Stimulated activated CD4-positive, alpha-beta T cell treated with anti-CD3 and anti-CD28 coated beads, Interleukin-1b, Interleukin-23, amount 100 ng/mL, for 4 hours (primary cell): ENCODE data around the gene OR6P1.

ENCODE experiments used
- DNase-seq, 2 donors: peaks; one replicate each; pipeline ENCODE4 v3.0.0-alpha.2; 2020; ENCODE audit warnings: low read depth in 2 of 2

OR6P1 gene, protein sequence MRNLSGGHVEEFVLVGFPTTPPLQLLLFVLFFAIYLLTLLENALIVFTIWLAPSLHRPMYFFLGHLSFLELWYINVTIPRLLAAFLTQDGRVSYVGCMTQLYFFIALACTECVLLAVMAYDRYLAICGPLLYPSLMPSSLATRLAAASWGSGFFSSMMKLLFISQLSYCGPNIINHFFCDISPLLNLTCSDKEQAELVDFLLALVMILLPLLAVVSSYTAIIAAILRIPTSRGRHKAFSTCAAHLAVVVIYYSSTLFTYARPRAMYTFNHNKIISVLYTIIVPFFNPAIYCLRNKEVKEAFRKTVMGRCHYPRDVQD

GRCh38 chr1:158570480-158570879 is at the start of gene OR6P1:
TSS of gene OR6P1 (minus strand) at chr1:158570580. CDS start at chr1:158563604, 6,976 bp downstream.
- DNase-seq: no peak

DNA sequence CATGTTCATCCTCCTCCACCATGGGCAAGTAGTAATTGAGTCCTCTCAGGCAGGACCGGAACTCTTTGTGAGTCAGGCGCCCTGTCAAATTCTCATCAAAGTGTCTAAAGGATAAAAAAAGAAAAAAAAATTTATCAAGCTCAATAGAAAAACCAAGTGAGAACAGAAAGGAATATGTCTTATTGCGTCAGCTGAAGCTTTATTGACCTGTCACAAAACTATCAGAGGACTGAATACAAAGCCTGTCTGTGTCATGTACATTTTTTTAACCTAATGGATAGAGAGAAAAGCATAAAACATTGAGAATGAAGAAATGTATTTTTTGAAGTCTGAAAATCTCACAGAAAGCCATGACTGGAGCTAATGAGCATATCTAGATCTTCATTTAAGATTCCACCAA is 43.4 kb upstream of the OR6P1 start:
- no peak for DNase-seq

DNA sequence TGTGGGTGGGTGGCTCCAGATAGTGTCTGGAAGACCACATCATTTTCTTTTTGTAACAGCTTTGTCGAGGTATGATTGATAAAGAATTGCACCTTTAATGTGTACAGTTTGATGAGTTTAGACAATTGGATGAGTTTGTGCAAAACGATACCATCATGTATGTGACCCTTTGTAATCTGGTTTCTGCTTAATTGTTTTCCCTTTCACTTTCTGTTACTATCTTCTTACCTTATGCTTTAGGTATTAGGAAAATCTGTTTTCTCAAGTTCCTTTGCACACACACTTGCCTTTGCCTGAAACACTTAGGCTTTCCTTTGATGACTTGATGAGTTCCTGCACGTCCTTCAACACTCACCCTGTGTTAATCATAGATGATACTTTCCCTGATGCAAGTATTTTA is 41.5 kb upstream of the OR6P1 start:
- no peak for DNase-seq

GRCh38 chr1:158607296-158607695 is 36.9 kb upstream of the OR6P1 start:
- no peak for DNase-seq

DNA sequence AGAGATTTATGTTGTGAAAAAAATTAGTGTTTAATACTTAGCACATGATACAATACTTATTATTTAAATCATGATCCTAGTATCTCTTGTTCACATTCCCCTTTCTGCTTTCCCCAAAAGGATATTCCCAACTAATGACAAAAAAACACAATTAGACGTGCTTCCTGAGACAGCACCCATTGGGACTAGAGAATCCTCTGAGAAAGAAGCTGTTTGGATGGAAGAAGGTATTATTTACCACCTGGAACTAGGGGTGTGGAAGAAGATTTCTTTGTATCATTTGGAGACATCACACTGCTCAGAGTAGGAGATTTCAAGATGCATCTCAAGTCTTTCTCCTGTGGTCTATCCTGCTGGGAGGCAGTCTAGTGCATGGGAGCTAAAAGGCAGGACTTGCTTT is 34.6 kb upstream of the OR6P1 start, which contains the start of gene OR10Z1:
Gene OR10Z1, plus strand, starts transcription at position 301 of the 400 bp plus-strand sequence. CDS start 1,171 bp downstream, outside the sequence.
- DNase-seq: no peak

DNA sequence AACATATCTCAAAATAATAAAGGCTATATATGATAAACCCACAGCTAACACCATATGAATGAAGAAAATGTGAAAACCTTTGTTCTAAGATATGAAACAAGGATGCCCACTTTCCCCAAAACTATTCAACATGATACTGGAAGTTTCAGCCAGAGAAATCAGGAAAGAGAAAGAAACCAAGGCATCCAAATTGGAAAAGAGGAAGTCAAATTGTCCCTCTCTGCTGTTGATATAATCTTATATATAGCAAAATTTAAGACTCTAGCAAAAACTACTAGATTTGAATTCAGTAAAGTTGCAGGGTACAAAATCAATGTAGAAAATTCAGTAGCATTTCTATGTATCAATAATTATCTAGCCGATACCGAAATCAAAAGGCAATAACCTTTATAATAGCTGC is 30.4 kb upstream of the OR6P1 start:
- DNase-seq: no peak

DNA sequence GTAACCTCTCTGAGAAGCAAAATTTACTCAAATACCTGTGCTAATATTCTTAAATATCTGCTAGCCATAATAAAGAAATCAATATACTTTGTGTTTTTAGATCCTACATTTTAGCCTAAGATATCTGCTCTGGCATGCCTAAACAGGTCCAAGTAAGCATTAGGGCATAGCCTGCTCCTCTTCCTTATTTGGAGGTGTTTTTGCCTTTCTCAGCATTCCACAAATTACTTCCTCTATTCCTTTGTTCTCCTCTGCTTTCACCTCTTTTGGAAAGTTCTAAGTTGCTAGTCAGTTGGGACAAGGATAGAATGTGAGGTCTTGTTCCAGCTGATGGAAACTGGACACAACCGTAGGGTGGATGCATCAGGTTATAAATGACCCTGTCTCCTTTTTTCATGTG is 16.6 kb upstream of the OR6P1 start:
- DNase-seq: no peak

DNA sequence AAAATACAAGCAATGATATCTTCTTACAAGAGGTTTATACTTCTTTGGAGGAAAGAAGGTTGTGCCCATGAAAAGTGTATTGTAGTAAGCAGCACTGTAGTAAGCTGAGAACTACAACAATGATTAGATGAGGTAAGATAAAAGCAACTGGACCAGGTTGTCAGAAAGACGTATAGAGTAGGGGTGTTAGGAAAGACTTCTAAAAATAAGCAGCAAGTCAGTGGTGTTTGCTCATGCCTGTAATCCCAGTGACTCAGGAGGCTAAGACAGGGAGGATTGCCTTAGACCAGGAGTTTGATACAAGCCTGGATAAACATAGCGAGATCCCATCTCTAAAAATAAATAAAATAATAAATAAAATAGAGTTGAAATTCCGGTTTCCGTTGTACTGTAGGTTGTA is 13.6 kb upstream of the OR6P1 start:
- no peak for DNase-seq

DNA sequence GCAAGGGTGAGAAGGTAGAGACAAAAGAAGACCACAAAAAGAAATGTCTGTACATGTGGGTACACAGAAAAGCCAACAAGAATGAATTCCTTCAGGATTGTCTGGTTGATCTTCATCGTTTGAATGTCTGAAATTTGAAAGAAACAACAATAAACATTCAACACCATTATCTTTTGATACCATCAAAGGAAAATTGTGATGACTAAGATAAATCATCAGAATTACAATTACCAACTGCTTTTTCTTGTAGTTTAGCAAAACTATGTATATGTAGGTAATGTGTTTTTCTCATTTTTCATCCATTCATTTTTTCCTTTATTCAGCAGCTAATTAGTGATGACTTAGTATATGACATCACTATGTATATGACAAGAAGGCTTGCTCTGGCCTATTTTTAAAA is 9.4 kb upstream of the OR6P1 start, which contains the start of gene OR10X1:
Gene OR10X1, minus strand, starts transcription at position 167 of the 400 bp plus-strand sequence. Its CDS starts 0 bp downstream, at position 167.
- no peak for DNase-seq

DNA sequence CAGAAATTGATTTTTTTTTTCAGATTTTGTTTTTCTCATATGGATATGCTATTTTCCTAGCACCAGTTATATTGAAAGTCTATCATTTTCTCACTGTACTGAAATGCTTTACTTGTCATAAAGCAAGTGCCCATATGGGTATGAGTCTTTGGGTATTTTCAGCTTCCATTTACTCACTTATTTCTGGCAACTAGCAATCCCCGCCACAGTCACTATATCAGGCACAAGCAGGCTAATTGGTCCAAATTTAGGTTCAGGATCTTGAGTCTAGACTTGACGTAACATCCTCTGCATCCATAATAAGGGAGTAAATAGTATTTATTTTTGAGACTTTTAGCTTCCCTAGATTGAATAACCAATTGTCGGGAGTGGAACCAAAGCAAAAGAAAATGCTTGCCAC is 7.2 kb upstream of the OR6P1 start:
- DNase-seq: no peak

DNA sequence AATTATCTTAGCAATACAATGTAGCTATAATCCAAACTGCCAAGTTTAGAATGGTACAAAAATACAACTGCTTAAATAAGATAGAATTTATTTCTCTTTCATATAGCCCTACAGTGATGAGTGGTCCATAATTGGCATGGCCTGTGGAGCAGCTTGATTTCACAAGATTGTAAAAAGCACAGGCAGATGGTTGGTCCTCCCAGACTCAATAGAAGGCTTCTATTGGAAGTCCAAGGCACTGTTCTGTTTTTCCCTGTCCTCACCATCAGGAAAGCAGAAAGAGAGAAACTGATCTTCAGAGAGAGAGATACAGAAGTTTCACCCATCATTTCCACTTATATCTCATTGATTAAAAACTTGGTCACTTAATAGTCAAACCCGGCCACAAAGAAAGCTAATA is 1.8 kb upstream of the OR6P1 start:
- no peak for DNase-seq

DNA sequence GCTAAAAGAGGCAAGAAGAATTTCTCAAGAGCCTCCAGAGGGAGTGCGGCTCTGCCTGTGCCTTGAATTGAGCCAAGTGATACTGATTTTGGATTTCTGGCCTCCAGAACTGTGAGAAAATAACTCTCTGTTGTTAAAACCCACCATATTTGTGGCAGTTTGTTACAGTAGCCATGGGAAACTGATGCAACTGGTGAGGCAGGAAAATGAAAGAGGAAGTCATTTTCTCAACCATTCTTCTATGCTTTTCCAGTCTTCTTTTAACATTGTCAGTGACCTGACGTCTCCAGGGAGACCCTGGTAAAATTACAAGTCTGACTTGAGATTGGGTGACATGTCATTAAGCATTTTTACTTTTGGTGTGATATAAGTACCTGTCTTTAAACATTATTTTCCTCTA is 5.8 kb downstream of the OR6P1 start:
- no peak for DNase-seq

- no peak for DNase-seq
These were observed 6.5 kb downstream of the OR6P1 start for GRCh38 chr1:158563853-158564252.

- no peak for DNase-seq
These were observed 10.7 kb downstream of the OR6P1 start for GRCh38 chr1:158559696-158560095.

GRCh38 chr1:158554352-158554751 is 16.0 kb downstream of the OR6P1 start, which contains the start of gene OR6Y1:
TSS of gene OR6Y1 (minus strand) at chr1:158554405. CDS start at chr1:158548105, 6,300 bp downstream.
- DNase-seq: no peak

DNA sequence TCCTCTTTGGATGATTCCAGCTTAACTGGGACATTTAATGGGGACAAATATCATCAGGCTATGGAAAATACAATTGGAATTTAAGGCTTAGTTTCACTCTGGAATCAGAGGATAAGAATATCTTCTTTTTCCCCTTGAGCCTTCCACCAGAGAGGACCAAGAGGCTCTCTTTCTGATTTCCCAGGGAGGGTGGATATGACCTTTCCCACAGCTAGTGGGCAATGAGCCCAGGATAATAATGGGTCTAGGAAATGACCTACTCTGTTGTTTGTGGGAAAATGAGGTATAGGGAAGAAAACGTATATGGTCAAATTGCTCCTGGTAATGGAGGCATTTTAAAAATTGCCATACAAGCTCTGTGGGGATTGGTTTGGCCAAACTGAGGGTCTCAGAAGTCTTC is 18.1 kb downstream of the OR6P1 start:
- no peak for DNase-seq

DNA sequence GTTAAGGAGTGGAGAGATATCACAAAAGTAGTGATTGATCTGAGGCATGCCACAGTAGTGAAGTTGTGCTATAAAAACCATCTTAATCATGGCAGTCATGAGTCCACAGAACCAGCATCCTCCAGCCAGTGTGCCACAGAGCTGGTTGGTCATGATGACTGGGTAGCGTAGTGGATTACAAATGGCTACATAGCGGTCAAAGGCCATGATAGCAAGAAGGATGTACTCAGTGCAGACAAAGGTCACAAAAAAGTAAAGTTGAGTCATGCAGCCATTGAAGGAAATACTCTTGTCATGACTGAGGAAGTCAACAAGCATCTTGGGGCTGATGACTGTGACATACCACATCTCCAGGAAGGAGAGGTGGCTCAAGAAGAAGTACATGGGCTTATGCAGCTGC is 22.8 kb downstream of the OR6P1 start:
- DNase-seq: no peak

- no peak for DNase-seq
These were observed 32.8 kb downstream of the OR6P1 start for GRCh38 chr1:158537609-158538008.

DNA sequence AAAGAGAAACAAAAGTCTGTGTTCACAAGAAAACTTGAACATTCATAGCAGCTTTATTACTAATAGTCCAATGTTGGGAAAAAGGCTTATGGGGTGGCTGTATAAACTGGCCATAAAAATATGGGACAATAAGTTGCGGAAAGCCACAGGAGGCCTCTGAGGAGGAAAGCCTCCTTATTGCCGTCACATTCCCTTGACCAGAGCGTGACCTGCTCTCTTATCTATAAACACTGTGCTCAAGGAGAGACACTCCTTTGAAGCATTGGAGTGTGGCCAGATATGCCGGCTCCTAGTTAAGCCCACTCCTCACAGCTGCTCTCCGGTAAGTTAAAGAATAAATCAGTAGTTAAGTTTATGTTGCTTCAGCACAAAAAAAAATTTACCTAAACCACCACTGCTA is 35.9 kb downstream of the OR6P1 start:
- no peak for DNase-seq

GRCh38 chr1:158527190-158527815 is 43.1 kb downstream of the OR6P1 start:
- DNase-seq: no peak

GRCh38 chr1:158521666-158522058 is 48.7 kb downstream of the OR6P1 start:
- no peak for DNase-seq

DNA sequence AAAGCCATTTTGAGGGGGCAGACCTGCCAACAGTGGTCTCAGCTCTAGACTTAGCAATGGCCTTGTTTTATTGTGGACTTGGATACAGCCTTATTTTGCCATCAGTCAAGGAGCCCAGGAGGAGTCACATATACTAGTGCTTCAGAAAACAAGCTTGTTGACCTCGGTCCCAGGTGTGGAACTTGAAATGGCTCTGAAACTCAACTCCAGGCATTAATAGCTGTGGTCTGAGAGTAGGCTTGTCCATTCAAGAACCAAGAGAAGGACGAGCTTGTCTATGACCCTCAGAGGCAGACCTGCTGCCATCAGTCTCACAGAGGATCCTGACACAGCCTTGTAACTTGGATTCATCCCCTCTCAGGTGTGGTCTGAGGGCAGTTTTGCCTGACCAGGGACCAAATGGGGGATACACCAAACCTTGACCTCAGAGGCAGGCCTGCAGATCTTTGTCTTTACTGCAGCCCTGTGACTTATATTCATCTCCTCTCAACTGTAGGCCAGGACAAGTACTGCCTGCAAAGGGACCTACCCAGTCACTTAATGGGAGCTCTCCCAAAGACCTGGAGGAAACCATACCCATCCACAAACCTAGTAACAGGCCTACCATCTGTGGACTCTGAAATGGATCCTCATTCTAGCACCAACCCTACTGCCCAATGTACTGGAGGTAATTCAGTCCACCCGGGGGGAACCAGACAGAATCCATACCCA is 49.3 kb downstream of the OR6P1 start:
- no peak for DNase-seq

- DNase-seq: no peak
These were observed 50.4 kb downstream of the OR6P1 start for GRCh38 chr1:158520021-158520420.
